ENCODE data around the gene TMOD3. TPM values are rescaled to one million over a fixed set of nuclear protein-coding genes. Genes with fewer than 3 reads are reported as not detected.
"Not testable (repeated sequence)": the region's sequence is repeated elsewhere in the genome, so short reads cannot be mapped to it uniquely, and the experiment has no call there.

Gene TMOD3
- 10 to 100 TPM; 56.4 to 68.8 (median 59.9) TPM for total RNA-seq (2021; fragmentation: NEBNext Ultra II Directional; extraction: Animal tissue kit (Norgen Biotek cat#: 25700))
- long read RNA-seq, full-length matches to known transcripts = 47 of 75 reads
- long read RNA-seq, partial matches to known transcripts = 23 of 75 reads
- long read RNA-seq, other reads (novel, unspliced or antisense) = 5 of 75 reads

- Mint-ChIP-seq H3K36me3 (ENCODE audit: low read depth) (peaks cover 11% of the 10 kb centered on the region), H3K4me3 (peak within 1 kb of the TSS; percentile 97), H3K9me3 (no peaks in the 10 kb centered on the region), H3K27ac (peak within 1 kb of the TSS; percentile 91), H3K27me3 (ENCODE audit: insufficient read depth) (no peaks in the 10 kb centered on the region), H3K4me1 (ENCODE audit: low read depth) (peaks cover 76% of the 10 kb centered on the region)
- DNase-seq = peak; percentile 84
- TF ChIP-seq CTCF (IDR thresholded peaks at IDR 0.05) = no peak
These were observed at the start of gene TMOD3 for GRCh38 chr15:51829376-51830275. Gene TMOD3 (plus strand): TSS chr15:51829653. CDS start chr15:51862885, 33,232 bp downstream.

GRCh38 chr15:51780636-51781035, 48.8 kb upstream of the TMOD3 start:
- H3K9me3 Mint-ChIP-seq = no peaks in the 10 kb centered on the region
- TF ChIP-seq CTCF (IDR thresholded peaks at IDR 0.05) = no peak
- H3K36me3 Mint-ChIP-seq (ENCODE audit: low read depth) = peaks cover 18% of the 10 kb centered on the region

GRCh38 chr15:51781506-51781905, 47.9 kb upstream of the TMOD3 start:
- TF ChIP-seq CTCF (IDR thresholded peaks at IDR 0.05) = no peak
- H3K27ac Mint-ChIP-seq = no peak overlapping the region
- no peaks in the 10 kb centered on the region for H3K9me3 Mint-ChIP-seq
- H3K36me3 Mint-ChIP-seq (ENCODE audit: low read depth) = peaks cover 26% of the 10 kb centered on the region
- no peaks in the 10 kb centered on the region for H3K27me3 Mint-ChIP-seq (ENCODE audit: insufficient read depth)
- H3K4me3 Mint-ChIP-seq = no peak overlapping the region
- H3K4me1 Mint-ChIP-seq (ENCODE audit: low read depth) = no peaks in the 10 kb centered on the region; the same call in 1 of the 2 replicates
- DNase-seq = no peak

More at GRCh38 chr15:51780636-51781035, 48.8 kb upstream of the TMOD3 start:
- Mint-ChIP-seq H3K4me3 (no peak overlapping the region), H3K4me1 (ENCODE audit: low read depth) (no peaks in the 10 kb centered on the region; the same call in 1 of the 2 replicates), H3K27me3 (ENCODE audit: insufficient read depth) (no peaks in the 10 kb centered on the region), H3K27ac (no peak overlapping the region)
- DNase-seq = no peak

GRCh38 chr15:51782357-51782896, 47.0 kb upstream of the TMOD3 start:
- Mint-ChIP-seq H3K9me3 (no peaks in the 10 kb centered on the region), H3K36me3 (ENCODE audit: low read depth) (peaks cover 28% of the 10 kb centered on the region), H3K4me1 (ENCODE audit: low read depth) (no peaks in the 10 kb centered on the region; the same call in 1 of the 2 replicates), H3K27ac (no peak overlapping the region), H3K27me3 (ENCODE audit: insufficient read depth) (no peaks in the 10 kb centered on the region), H3K4me3 (no peak overlapping the region)
- peak; percentile 67 for TF ChIP-seq CTCF (IDR thresholded peaks at IDR 0.05)
- DNase-seq = no peak

- Mint-ChIP-seq H3K9me3 (no peaks in the 10 kb centered on the region), H3K36me3 (ENCODE audit: low read depth) (peaks cover 39% of the 10 kb centered on the region), H3K27me3 (ENCODE audit: insufficient read depth) (no peaks in the 10 kb centered on the region; the same call in 1 of the 2 replicates), H3K27ac (no peak overlapping the region), H3K4me1 (ENCODE audit: low read depth) (no peaks in the 10 kb centered on the region; the same call in 1 of the 2 replicates), H3K4me3 (no peak overlapping the region)
- DNase-seq = no peak
- no peak for TF ChIP-seq CTCF (IDR thresholded peaks at IDR 0.05)
These were observed 45.5 kb upstream of the TMOD3 start for GRCh38 chr15:51783967-51784366.

GRCh38 chr15:51787130-51787529, 42.3 kb upstream of the TMOD3 start:
- H3K4me1 Mint-ChIP-seq (ENCODE audit: low read depth); H3K27ac Mint-ChIP-seq; H3K27me3 Mint-ChIP-seq (ENCODE audit: insufficient read depth); H3K9me3 Mint-ChIP-seq; DNase-seq; H3K4me3 Mint-ChIP-seq: not testable (repeated sequence)
- peaks cover 33% of the 10 kb centered on the region for H3K36me3 Mint-ChIP-seq (ENCODE audit: low read depth)

GRCh38 chr15:51792474-51792873, 37.0 kb upstream of the TMOD3 start:
- peaks cover 15% of the 10 kb centered on the region for H3K36me3 Mint-ChIP-seq (ENCODE audit: low read depth)
- H3K4me1 Mint-ChIP-seq (ENCODE audit: low read depth); H3K4me3 Mint-ChIP-seq; H3K27ac Mint-ChIP-seq; H3K9me3 Mint-ChIP-seq; H3K27me3 Mint-ChIP-seq (ENCODE audit: insufficient read depth); DNase-seq: not testable (repeated sequence)
